ENCODE measurements around the gene EHMT2.
"Not testable (repeated sequence)": the region's sequence is repeated elsewhere in the genome, so short reads cannot be mapped to it uniquely, and the experiment has no call there.

Gene EHMT2

DNA sequence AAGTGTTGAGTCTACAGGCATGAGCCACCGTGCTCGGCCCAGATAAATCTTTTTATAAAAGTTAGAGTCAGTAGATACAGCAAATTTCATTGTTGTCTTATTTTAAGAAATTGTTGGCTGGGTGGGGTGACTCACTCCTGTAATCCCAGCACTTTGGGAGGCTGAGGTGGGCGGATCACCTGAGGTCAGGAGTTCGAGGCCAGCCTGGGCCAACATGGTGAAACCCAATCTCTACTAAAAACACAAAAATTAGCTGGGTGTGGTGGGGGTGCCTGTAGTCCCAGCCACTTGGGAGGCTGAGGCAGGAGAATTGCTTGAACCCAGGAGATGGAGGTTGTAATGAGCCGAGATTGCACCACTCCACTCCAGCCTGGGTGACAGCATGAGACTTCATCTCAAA is 10.8 kb upstream of the EHMT2 start:
- H3K4me3 Mint-ChIP-seq; ATAC-seq (replicated peaks; ENCODE audit: extremely low read depth, poor library complexity, severe bottlenecking); H3K27ac Mint-ChIP-seq (ENCODE audit: low read depth); H3K4me1 Mint-ChIP-seq; H3K9me3 Mint-ChIP-seq; DNase-seq (ENCODE audit: low spot score in 2 of 2); H3K36me3 Mint-ChIP-seq (ENCODE audit: insufficient read depth): not testable (repeated sequence)
- H3K27me3 Mint-ChIP-seq: peaks cover 18% of the 10 kb centered on the region

- DNase-seq (ENCODE audit: low spot score in 2 of 2): no peak
Observed at GRCh38 chr6:31907158-31907813, 9.8 kb upstream of the EHMT2 start.

GRCh38 chr6:31906727-31907126 is 9.2 kb upstream of the EHMT2 start:
- not testable (repeated sequence) for H3K27ac Mint-ChIP-seq (ENCODE audit: low read depth); ATAC-seq (replicated peaks; ENCODE audit: extremely low read depth, poor library complexity, severe bottlenecking)

More at GRCh38 chr6:31907158-31907813, 9.8 kb upstream of the EHMT2 start:
- no peak for ATAC-seq (replicated peaks; ENCODE audit: extremely low read depth, poor library complexity, severe bottlenecking)
- Mint-ChIP-seq H3K9me3 (no peaks in the 10 kb centered on the region), H3K4me1 (peaks cover 10% of the 10 kb centered on the region), H3K27ac (ENCODE audit: low read depth) (no peak overlapping the region), H3K36me3 (ENCODE audit: insufficient read depth) (peaks cover 7% of the 10 kb centered on the region), H3K4me3 (no peak overlapping the region), H3K27me3 (peaks cover 13% of the 10 kb centered on the region)

GRCh38 chr6:31906122-31906521 is 8.6 kb upstream of the EHMT2 start:
- ATAC-seq (replicated peaks; ENCODE audit: extremely low read depth, poor library complexity, severe bottlenecking) (no peak), DNase-seq (ENCODE audit: low spot score in 2 of 2) (no peak)
- H3K4me3 Mint-ChIP-seq: no peak overlapping the region
- H3K4me1 Mint-ChIP-seq: peaks cover 13% of the 10 kb centered on the region
- no peaks in the 10 kb centered on the region for H3K9me3 Mint-ChIP-seq
- peaks cover 8% of the 10 kb centered on the region for H3K36me3 Mint-ChIP-seq (ENCODE audit: insufficient read depth)
- H3K27me3 Mint-ChIP-seq: peaks cover 8% of the 10 kb centered on the region
- H3K27ac Mint-ChIP-seq (ENCODE audit: low read depth): no peak overlapping the region

More at GRCh38 chr6:31906727-31907126, 9.2 kb upstream of the EHMT2 start:
- H3K4me3 Mint-ChIP-seq; H3K27me3 Mint-ChIP-seq; H3K36me3 Mint-ChIP-seq (ENCODE audit: insufficient read depth); DNase-seq (ENCODE audit: low spot score in 2 of 2); H3K9me3 Mint-ChIP-seq: not testable (repeated sequence)
- H3K4me1 Mint-ChIP-seq: peaks cover 13% of the 10 kb centered on the region

GRCh38 chr6:31905041-31905440 is 7.5 kb upstream of the EHMT2 start:
- Mint-ChIP-seq H3K36me3 (ENCODE audit: insufficient read depth) (peaks cover 11% of the 10 kb centered on the region), H3K27me3 (peaks cover 8% of the 10 kb centered on the region), H3K4me3 (no peak overlapping the region), H3K9me3 (no peaks in the 10 kb centered on the region), H3K4me1 (peaks cover 13% of the 10 kb centered on the region), H3K27ac (ENCODE audit: low read depth) (no peak overlapping the region)
- DNase-seq (ENCODE audit: low spot score in 2 of 2): no peak
- ATAC-seq (replicated peaks; ENCODE audit: extremely low read depth, poor library complexity, severe bottlenecking): no peak

GRCh38 chr6:31903957-31904356 is 6.5 kb upstream of the EHMT2 start:
- Mint-ChIP-seq H3K27ac (ENCODE audit: low read depth) (no peak overlapping the region), H3K36me3 (ENCODE audit: insufficient read depth) (peaks cover 9% of the 10 kb centered on the region), H3K4me3 (no peak overlapping the region), H3K9me3 (no peaks in the 10 kb centered on the region), H3K27me3 (peaks cover 8% of the 10 kb centered on the region), H3K4me1 (peaks cover 22% of the 10 kb centered on the region)
- ATAC-seq (replicated peaks; ENCODE audit: extremely low read depth, poor library complexity, severe bottlenecking) (no peak), DNase-seq (ENCODE audit: low spot score in 2 of 2) (no peak)

DNA sequence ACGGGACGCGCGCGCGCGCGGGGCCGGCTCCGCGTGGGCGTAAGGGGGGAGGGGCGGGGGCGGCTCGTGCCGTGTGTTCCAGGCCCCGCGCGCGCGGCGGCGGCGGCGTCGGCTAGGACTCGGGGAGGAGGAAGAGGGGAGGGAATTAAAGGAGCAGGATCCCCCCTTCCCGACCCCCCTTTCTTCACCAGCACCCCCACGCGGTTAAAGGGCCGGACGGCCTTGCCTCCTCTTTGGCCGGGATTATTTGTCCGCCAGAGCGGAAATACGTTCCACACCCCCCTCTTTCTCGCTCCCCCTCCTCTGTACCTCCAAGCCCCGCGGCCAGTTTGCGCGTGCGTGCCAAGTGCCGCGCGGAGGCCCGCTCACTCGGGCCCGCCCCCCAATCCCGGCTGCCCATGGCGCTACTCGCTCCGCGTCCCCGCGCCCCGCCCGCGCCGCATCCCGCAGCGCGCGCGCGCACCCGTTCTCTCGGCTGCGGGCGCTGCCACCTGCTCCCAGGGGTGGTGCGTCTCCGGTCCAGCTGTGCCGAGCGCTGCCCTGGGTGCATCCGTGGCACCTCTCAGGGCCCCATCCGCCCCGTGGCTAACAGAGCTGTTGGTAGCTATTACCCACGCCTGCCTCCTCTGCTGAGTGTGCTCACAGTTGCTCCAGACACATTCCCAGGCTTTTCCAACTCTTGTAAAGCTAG is 4.6 kb upstream of the EHMT2 start, which contains the start of gene ZBTB12:
Gene ZBTB12, minus strand, starts transcription at position 134 of the 691 bp plus-strand sequence. CDS start 781 bp downstream, outside the sequence.
- ATAC-seq (replicated peaks; ENCODE audit: extremely low read depth, poor library complexity, severe bottlenecking) (peak; percentile 53), DNase-seq (ENCODE audit: low spot score in 2 of 2) (peak; percentile 68 to 77)
- Mint-ChIP-seq H3K36me3 (ENCODE audit: insufficient read depth) (peaks cover 16% of the 10 kb centered on the region), H3K9me3 (no peaks in the 10 kb centered on the region), H3K4me1 (peaks cover 34% of the 10 kb centered on the region), H3K27me3 (peaks cover 8% of the 10 kb centered on the region), H3K27ac (ENCODE audit: low read depth) (peak within 1 kb of the TSS; percentile 2), H3K4me3 (peak within 1 kb of the TSS; percentile 85)

GRCh38 chr6:31901415-31901952 is 4.0 kb upstream of the EHMT2 start:
- peak overlapping the region; percentile 85 for H3K4me3 Mint-ChIP-seq
- peaks cover 37% of the 10 kb centered on the region for H3K4me1 Mint-ChIP-seq
- H3K9me3 Mint-ChIP-seq: no peaks in the 10 kb centered on the region
- peaks cover 18% of the 10 kb centered on the region for H3K36me3 Mint-ChIP-seq (ENCODE audit: insufficient read depth)
- H3K27ac Mint-ChIP-seq (ENCODE audit: low read depth): peak overlapping the region; percentile 2
- H3K27me3 Mint-ChIP-seq: peaks cover 5% of the 10 kb centered on the region
- ATAC-seq (replicated peaks; ENCODE audit: extremely low read depth, poor library complexity, severe bottlenecking): peak; percentile 22
- peak; percentile 37 to 38 for DNase-seq (ENCODE audit: low spot score in 2 of 2)

- ATAC-seq (replicated peaks; ENCODE audit: extremely low read depth, poor library complexity, severe bottlenecking): no peak
- Mint-ChIP-seq H3K4me3 (peak overlapping the region; percentile 85), H3K36me3 (ENCODE audit: insufficient read depth) (peaks cover 19% of the 10 kb centered on the region), H3K27ac (ENCODE audit: low read depth) (no peak overlapping the region), H3K9me3 (no peaks in the 10 kb centered on the region), H3K4me1 (peaks cover 42% of the 10 kb centered on the region), H3K27me3 (no peaks in the 10 kb centered on the region)
- DNase-seq (ENCODE audit: low spot score in 2 of 2): no peak
Observed at GRCh38 chr6:31900917-31901414, 3.5 kb upstream of the EHMT2 start.

- Mint-ChIP-seq H3K4me3 (peak overlapping the region; percentile 85), H3K36me3 (ENCODE audit: insufficient read depth) (peaks cover 24% of the 10 kb centered on the region), H3K27me3 (no peaks in the 10 kb centered on the region), H3K27ac (ENCODE audit: low read depth) (no peak overlapping the region), H3K4me1 (peaks cover 46% of the 10 kb centered on the region), H3K9me3 (no peaks in the 10 kb centered on the region)
- ATAC-seq (replicated peaks; ENCODE audit: extremely low read depth, poor library complexity, severe bottlenecking) (no peak), DNase-seq (ENCODE audit: low spot score in 2 of 2) (no peak)
Observed at GRCh38 chr6:31899882-31900722, 2.6 kb upstream of the EHMT2 start.

DNA sequence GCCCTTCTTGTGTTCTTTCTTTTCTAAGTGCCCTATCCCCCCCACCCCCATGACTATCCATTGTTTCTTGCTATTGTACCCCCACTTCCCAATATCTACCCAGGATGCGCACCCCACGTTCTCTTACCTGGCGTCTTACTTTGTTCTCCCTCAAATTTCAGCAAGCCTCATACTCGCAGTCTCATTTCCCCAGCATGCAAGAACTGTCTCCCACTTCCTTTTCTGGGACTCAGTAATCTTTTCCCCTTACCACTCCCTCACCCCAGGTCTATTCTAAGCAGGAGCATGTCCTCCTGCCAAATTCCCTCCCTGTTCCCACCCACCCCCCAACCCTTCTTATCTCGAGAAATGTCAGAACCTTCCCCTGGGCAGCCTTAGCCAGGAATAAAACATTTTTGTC is 1.7 kb upstream of the EHMT2 start:
- peaks cover 27% of the 10 kb centered on the region for H3K36me3 Mint-ChIP-seq (ENCODE audit: insufficient read depth)
- DNase-seq (ENCODE audit: low spot score in 2 of 2): no peak
- peak overlapping the region; percentile 61 for H3K4me3 Mint-ChIP-seq
- no peaks in the 10 kb centered on the region for H3K9me3 Mint-ChIP-seq
- no peak overlapping the region for H3K27ac Mint-ChIP-seq (ENCODE audit: low read depth)
- no peak for ATAC-seq (replicated peaks; ENCODE audit: extremely low read depth, poor library complexity, severe bottlenecking)
- H3K4me1 Mint-ChIP-seq: peaks cover 46% of the 10 kb centered on the region
- H3K27me3 Mint-ChIP-seq: no peaks in the 10 kb centered on the region

- ATAC-seq (replicated peaks; ENCODE audit: extremely low read depth, poor library complexity, severe bottlenecking): peak; percentile 31
- H3K36me3 Mint-ChIP-seq (ENCODE audit: insufficient read depth): peaks cover 32% of the 10 kb centered on the region
- no peak for DNase-seq (ENCODE audit: low spot score in 2 of 2)
Observed at GRCh38 chr6:31898383-31899011, 999 bp upstream of the EHMT2 start.

More at GRCh38 chr6:31898383-31899011, 999 bp upstream of the EHMT2 start:
- Mint-ChIP-seq H3K9me3 (no peaks in the 10 kb centered on the region), H3K27me3 (no peaks in the 10 kb centered on the region), H3K4me3 (peak overlapping the region; percentile 93), H3K4me1 (peaks cover 46% of the 10 kb centered on the region), H3K27ac (ENCODE audit: low read depth) (peak overlapping the region; percentile 77)
